Measurements from ENCODE around the gene EFCAB10.

DNA sequence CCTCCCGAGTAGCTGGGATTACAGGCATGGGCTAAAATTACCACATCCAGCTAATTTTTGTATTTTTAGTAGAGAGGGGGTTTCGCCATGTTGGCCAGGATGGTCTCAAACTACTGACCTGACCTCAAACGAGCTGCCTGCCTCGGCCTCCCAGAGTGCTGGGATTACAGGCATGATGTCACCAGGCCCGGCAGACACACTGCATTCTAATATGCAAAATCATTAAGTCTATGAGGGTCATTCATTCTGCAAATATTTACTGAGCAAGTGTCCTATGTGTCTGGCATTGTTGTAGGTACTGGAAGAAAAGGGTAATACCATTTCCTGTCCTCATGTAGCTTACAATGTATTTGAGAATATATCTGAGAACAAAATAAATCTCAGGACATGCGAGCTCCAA is 61.9 kb downstream of the EFCAB10 start:
- TF ChIP-seq, protein P1, sequence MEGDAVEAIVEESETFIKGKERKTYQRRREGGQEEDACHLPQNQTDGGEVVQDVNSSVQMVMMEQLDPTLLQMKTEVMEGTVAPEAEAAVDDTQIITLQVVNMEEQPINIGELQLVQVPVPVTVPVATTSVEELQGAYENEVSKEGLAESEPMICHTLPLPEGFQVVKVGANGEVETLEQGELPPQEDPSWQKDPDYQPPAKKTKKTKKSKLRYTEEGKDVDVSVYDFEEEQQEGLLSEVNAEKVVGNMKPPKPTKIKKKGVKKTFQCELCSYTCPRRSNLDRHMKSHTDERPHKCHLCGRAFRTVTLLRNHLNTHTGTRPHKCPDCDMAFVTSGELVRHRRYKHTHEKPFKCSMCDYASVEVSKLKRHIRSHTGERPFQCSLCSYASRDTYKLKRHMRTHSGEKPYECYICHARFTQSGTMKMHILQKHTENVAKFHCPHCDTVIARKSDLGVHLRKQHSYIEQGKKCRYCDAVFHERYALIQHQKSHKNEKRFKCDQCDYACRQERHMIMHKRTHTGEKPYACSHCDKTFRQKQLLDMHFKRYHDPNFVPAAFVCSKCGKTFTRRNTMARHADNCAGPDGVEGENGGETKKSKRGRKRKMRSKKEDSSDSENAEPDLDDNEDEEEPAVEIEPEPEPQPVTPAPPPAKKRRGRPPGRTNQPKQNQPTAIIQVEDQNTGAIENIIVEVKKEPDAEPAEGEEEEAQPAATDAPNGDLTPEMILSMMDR (conservative IDR thresholded peaks at IDR 0.05; ENCODE audit: low read depth, low read length) = no peak
- TF ChIP-seq EZH2 (IDR thresholded peaks at IDR 0.05; ENCODE audit: low read length, unreplicated experiment) (no peak), EZH2phosphoT487 (IDR thresholded peaks at IDR 0.05; ENCODE audit: borderline replicate concordance, low read length) (no peak)

Data from PC-3 (cell line).